Stimulated activated CD8-positive, alpha-beta memory T cell treated with anti-CD3 and anti-CD28 coated beads, Interleukin-4, amount 100 ng/mL, for 48 hours (primary cell): Measurements from ENCODE around the gene CCL11.

Source experiments
- DNase-seq: peaks from one replicate; pipeline ENCODE4 v3.0.0-alpha.2; 2020

The CCL11 gene

GRCh38 chr17:34257986-34258326, 27.6 kb upstream of the CCL11 start:
- no peak for DNase-seq

GRCh38 chr17:34259146-34259545, 26.4 kb upstream of the CCL11 start:
- no peak for DNase-seq

DNA sequence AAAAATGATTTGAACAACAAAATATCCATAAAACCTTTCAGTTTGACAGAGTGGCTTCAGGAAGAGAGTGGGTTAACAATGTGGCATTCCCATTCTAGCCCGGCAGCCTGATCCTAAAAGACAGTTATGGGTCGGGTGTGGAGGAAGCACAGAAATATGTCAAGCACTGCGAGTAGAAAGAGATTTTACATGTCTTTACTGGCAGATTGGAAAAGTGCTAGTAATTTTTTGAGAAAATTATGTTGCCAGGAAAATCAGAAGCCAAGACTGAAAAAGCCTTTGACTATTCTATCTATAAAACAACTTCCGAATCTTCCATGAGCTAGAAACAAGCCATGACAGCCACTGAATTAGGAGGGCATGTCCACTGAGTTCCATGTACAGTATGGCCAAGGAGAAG, 24.7 kb upstream of the CCL11 start:
- no peak for DNase-seq

DNA sequence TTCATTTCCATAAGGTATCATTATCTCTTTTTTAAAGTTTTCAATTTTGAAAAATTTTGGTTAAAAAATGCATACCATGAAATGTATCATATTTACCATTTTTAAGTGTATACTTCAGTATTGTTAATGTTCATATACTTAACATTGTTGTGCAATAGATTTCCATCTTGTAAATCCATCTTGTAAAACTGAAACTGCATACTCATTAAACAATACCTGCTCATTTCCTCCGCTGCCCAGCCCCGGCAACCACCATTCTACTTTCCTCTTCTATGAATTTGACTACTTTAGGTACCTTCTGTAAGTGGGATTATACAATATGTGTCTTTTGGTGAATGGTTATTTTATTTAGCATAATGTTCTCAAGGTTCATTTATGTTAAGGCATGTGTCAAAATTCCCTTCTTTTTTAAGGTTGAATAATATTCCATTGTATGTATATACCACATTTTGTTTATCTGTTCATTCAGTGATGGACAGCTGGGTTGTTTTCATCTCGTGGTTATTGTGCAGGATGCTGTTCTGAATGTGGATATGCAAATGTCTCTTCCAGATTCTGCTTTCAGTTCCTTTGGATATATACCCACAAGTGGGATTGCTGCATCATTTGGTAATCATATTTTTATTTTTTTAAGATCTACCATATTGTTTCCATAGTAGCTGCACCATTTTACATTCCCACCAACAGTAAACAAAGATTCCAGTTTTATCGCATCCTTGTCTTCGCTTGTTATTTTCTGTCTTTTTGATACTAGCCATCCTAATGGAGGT, 23.8 kb upstream of the CCL11 start:
- no peak for DNase-seq

- no peak for DNase-seq
Observed at GRCh38 chr17:34265711-34266110, 19.8 kb upstream of the CCL11 start.

DNA sequence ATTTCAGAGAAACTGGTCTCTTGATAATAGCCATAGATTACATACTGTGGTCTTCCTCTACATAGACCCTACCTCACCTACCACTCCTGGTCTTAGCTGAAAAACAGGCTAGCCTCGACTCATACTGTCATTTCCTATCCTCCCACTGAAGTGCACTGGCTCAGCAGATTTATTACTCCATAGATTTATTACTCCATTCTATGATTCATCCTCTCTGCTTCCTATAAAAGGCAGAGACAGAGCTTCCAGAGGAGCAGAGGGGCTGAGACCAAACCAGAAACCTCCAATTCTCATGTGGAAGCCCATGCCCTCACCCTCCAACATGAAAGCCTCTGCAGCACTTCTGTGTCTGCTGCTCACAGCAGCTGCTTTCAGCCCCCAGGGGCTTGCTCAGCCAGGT, 15.6 kb upstream of the CCL11 start, which contains the start of gene CCL7:
TSS of gene CCL7 (plus strand) at position 253 of the 400 bp plus-strand sequence. CDS start at position 323, 70 bp downstream.
- DNase-seq: no peak

GRCh38 chr17:34275881-34276280, 9.7 kb upstream of the CCL11 start:
- DNase-seq: no peak

GRCh38 chr17:34276826-34277225, 8.7 kb upstream of the CCL11 start:
- no peak for DNase-seq

GRCh38 chr17:34283571-34283970, 2.0 kb upstream of the CCL11 start:
- DNase-seq: no peak

- no peak for DNase-seq
Observed at GRCh38 chr17:34287875-34288274, 2.3 kb downstream of the CCL11 start.

DNA sequence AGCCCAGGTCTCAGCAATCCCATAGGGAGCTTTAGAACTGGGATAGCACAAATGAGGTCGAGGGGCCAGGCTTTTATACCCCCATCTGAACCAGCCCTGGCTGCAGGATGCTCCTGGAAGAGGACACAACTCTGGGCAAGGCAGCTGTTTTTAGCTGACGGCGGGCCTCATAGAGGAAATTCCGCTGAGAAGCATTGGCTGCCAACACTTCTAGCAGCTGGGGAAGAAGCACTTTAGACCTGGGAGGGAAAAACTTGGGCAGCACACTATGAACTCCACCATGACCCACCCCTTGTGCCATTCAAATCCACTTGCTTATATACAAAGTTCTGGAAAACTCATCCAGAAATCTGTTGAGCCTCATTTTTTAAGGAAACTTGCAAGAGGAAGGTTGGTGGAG, 5.0 kb downstream of the CCL11 start:
- no peak for DNase-seq

DNA sequence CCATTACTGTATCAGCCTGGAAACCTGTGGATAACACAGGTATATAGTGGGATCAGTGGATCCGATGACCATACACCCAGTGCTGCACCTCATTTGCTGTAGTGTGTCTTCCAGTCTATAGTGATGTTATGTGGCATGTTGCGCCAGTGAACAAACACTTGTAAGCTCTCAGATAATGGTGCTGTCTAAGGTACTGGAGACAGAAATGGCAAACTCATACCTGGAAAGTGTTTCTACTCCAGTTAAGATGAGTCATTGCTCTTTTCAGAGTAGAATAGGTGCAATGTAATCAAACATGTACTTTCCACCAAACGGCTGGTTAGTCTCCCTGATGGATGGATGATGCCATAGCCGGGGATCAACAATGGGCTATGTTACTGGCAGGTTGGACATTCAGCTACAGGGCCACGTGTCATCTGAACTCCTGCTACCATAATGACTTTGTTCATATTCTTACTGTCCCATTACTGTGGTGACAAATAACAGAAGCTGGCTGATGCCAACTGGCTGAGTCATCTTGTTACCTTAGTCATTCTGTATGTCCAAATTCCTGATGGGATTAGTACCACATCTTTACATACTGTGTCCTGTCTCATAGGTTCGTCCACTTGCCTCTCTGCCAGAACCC, 6.3 kb downstream of the CCL11 start:
- DNase-seq: no peak

DNA sequence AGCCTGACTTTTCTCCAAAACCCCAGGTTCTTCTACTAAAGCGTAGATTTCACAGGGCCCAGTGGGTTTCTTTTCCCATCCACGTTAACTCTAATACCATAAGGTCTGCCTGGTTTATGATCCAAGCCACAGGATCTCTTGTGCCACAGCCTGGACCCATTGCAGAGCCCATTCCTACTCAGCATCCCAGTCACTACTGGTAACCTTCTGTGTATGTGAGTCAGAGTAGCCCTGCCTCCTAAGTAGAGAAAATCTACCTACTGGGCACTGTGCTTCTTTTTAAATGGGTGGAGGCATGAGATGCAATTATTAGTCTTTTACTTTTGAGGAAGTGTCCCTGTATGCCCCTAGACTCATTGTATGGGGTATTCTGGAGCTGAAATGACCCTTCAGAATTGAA, 13.5 kb downstream of the CCL11 start:
- no peak for DNase-seq

DNA sequence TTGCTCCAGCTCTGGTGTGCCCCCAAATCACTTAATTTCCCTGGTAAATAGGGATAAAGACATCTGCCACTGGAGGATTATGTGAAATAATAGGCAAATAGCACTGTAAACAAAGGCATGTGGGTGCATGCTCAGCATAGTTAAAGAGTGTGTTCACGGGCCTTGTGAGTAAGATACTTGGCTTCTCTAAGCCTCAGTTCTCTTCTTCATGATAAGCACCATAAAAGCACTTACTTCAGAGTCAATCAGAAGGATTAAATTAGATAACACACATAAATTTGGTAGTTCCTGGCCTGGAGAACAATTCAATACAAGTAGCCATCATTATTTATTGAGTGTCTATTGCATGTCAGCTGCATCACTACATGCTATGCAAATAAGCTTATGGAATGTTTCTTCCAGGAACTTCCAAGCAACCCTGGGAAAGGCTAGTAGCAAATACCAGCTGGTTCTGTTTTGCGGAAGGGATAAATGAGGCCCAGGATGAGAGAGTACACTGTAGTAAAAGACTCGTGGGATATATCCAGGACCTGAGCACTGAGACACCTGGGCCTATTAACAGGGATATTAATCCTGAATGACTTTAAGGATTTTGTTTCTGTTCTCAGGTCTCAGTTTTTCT, 14.5 kb downstream of the CCL11 start:
- no peak for DNase-seq

GRCh38 chr17:34300652-34301370, 15.3 kb downstream of the CCL11 start:
- DNase-seq: no peak

- DNase-seq: no peak
Observed at GRCh38 chr17:34301986-34302385, 16.4 kb downstream of the CCL11 start.

- no peak for DNase-seq
Observed at GRCh38 chr17:34302636-34303035, 17.1 kb downstream of the CCL11 start.

DNA sequence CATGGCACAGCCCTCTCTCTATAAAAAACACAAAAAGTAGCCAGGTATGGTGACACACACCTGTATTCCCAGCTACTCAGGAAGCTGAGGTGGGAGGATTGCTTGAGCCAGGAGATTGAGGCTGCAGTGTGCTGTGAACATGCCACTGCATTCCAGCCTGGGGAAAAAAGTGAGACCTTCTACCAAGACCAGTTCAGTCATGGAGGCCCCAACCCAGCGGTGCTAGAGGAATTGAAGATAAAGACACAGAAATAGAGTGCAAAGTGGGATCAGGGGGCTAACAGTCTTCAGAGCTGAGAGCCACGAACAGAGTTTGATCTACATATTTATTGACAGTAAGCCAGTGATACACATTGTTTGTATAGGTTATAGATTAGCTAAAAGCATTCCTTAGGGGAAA, 18.1 kb downstream of the CCL11 start:
- DNase-seq: no peak

- no peak for DNase-seq
Observed at GRCh38 chr17:34305061-34305460, 19.5 kb downstream of the CCL11 start.

- DNase-seq: no peak
Observed at GRCh38 chr17:34305606-34306005, 20.1 kb downstream of the CCL11 start.

GRCh38 chr17:34306466-34306865, 20.9 kb downstream of the CCL11 start:
- DNase-seq: no peak

- no peak for DNase-seq
Observed at GRCh38 chr17:34307110-34307509, 21.6 kb downstream of the CCL11 start.

DNA sequence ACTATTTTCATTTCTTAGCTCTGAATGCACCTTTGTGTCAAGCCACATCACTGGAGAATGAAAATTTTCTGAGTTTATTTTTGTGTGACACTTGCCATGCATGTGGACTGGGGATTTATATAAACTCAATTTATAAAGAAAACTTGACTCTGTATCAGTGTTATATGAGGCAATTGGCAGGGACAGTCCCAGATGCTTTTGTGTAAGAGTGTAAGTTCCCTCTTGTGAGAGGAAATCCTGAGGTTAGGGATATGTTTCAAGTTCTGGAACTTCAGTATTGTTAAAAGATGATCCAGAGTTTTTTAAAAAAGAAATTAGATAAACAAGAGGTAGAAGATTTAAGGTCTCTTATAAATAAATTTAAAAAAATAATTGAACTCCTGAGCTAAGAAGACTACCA, 22.8 kb downstream of the CCL11 start:
- DNase-seq: no peak

GRCh38 chr17:34311291-34311690, 25.7 kb downstream of the CCL11 start:
- DNase-seq: no peak
